GM13977 (cell line): ENCODE measurements around the gene IMMP2L.

ENCODE experiments used
- DNase-seq: peaks from one replicate; pipeline ENCODE4 v3.0.0; 2012; ENCODE audit warnings: low spot score
- in situ Hi-C: fragments of 300-500 bp; cut with MboI; formaldehyde crosslinking; loops from one replicate; pipeline ENCODE4 v1.12.0; 2022; ENCODE audit warnings: low sequenced_read_pairs, low pct_unique_long_range_greater_than_20kb, mixed read lengths, inconsistent platforms; ENCODE audit not compliant: unreplicated experiment
- TF ChIP-seq, protein P1 (sequence below): IDR thresholded peaks from 2 replicates; pipeline ENCODE4 v1.5.1; 2012; ENCODE audit warnings: mild to moderate bottlenecking, control low read depth; ENCODE audit not compliant: insufficient read depth; ENCODE audit errors: extremely low read depth, missing control alignments

Gene IMMP2L

DNA sequence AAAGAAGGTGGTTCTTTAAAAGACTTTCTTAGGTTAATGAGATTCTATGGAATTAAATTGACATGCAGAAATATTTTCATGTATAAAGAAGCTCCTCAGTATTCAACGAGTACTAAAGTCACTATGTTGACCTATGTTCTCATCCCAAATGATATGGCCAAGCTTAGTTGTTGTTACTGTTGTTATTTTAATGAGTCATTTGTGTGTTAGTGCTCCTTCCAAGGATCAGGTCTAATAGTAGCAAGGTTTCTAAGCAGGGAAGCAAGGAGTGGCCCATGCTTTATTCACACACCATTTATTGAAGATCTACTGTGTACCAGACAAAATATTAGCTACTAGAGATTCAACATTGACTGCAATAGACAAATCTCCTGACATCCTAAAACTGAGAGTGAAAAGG is 429.5 kb downstream of the IMMP2L start:
- in situ Hi-C loops: no loop called here
- TF ChIP-seq, protein P1, sequence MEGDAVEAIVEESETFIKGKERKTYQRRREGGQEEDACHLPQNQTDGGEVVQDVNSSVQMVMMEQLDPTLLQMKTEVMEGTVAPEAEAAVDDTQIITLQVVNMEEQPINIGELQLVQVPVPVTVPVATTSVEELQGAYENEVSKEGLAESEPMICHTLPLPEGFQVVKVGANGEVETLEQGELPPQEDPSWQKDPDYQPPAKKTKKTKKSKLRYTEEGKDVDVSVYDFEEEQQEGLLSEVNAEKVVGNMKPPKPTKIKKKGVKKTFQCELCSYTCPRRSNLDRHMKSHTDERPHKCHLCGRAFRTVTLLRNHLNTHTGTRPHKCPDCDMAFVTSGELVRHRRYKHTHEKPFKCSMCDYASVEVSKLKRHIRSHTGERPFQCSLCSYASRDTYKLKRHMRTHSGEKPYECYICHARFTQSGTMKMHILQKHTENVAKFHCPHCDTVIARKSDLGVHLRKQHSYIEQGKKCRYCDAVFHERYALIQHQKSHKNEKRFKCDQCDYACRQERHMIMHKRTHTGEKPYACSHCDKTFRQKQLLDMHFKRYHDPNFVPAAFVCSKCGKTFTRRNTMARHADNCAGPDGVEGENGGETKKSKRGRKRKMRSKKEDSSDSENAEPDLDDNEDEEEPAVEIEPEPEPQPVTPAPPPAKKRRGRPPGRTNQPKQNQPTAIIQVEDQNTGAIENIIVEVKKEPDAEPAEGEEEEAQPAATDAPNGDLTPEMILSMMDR: no peak
- DNase-seq: no peak

DNA sequence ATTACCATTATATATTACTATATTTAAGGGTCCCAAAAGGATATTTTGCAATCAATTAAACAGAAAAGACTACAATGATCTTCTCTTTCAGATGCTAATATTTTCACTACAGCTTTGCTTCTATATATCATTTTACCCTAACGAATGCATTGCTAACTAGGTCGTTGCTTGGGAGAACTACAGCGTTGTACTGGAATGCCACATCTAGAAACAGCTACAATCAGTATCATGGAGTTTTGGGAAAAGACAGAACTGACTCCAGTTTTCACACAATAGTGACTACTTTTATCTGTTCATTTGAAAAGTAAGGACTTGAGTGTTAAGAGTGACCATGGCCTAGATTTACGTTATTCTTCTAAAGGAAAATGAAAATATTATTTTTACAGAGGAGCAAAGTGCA is 432.9 kb downstream of the IMMP2L start:
- DNase-seq: no peak
- TF ChIP-seq, protein P1: no peak
- in situ Hi-C loops: no loop called here

DNA sequence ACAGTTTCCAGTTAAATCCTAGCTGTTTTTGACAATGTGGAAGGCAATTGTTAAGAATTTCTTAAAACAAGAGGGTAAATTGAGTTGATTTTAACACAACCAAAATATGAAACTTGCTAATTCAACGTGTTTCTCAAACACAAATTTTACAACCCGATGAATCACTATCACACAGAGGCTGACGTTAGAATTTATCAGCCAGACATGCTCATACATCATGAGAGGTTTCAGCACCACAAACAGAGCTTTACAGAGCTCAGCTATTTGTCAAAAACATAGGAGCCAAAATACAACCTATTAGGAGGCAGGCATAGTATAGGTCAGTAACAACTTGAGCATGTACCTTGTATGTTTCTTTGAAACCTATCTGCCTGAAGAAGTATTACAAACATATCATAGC is 435.3 kb downstream of the IMMP2L start:
- TF ChIP-seq, protein P1: no peak
- in situ Hi-C loops: no loop called here
- DNase-seq: no peak

DNA sequence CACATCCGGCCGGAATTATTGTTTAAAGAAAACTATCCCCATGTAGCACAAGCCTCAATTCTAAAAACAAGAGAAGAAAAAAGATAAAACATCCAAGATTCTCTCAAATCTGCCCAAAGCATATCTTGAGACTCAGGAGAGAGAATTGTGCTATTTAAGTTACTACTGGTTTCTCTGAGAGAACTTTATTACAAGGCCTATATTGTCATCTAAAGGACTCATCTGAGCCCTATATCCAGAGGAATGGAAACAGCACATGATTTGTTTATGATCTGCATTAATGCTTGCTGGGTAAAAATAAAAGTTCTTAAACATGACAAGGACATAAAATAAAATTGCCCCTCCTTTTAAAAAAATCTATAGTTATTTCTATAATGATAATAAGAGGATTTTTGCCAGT is 446.3 kb downstream of the IMMP2L start:
- no peak for DNase-seq
- TF ChIP-seq, protein P1: no peak
- in situ Hi-C loops: no loop called here

DNA sequence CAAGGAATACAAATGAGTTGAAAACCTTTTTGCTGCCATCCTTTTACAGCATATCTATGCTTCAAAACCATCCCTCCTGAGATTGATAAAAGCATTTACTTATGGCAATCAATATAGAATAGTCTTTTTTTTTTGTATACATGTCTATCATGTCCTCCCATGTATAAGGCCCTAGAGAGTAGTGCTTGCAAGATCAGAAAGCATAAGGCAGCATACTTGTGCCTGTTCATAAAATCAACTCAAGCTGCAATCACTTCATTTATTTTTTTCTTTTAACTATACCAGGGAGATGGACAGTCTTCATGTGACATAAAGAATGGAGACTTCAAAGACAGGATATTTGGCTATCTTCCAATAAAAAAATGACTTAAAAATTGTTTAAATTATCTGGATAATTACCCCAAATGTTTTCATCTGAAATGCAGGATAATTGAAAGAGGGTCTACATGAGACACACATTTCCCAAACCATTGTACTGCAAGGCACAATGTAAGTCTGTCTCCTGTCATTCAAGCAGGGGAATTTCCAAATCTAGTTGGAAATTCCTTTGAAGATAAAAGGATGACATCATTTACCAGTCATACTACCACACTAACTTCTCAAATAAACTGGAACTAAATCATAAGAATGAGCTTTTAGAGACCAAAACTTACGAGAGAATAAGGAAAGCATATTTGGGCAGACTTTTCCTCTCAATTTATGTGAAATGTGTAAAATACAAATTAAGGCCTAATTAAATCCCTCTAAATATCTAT is 448.9 kb downstream of the IMMP2L start:
- TF ChIP-seq, protein P1: no peak
- DNase-seq: no peak
- in situ Hi-C loops: no loop called here

DNA sequence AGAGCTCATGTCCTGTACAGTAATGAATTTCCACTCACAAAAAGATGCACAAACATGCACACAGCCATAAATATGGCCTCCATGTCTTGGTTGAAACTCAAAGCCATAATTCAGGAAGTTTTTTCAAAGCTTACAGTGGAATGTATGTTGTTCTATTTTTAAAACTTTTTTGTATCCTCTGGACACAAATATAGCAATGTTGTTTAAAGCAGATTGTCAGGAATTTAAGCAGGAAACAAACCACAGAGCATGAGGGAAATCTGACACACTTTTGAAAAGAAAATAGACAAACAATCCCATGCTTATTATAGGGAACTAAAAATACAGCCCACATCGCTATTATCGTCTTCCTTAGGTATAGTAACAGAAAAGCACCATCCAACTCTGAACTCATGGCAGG is 449.9 kb downstream of the IMMP2L start:
- TF ChIP-seq, protein P1: no peak

More for the DNA sequence above, 449.9 kb downstream of the IMMP2L start:
- no peak for DNase-seq
- in situ Hi-C loops: no loop called here
